K562 (cell line): ENCODE results near the gene C1GALT1C1. TPM values are rescaled to one million over a fixed set of nuclear protein-coding genes. Genes with fewer than 3 reads are reported as not detected.

Source experiments
- ATAC-seq: fragments of 200-7000 bp; cut with Tn5 transposase; 3 replicates; pipeline ENCODE4 v1.9.1; 2020; ENCODE audit warnings: moderate library complexity
- BruUV-seq: library from RNA; stranded (reverse); fragments of 400-500 nt; replicated peaks from 2 replicates; lab custom pipeline; 2021; lab: Mats Ljungman, UMichigan
- CTCF ChIA-PET: fragments of 300-600 bp; formaldehyde crosslinking; extraction: SDS; loops from one replicate; lab custom pipeline; 2021; ENCODE audit warnings: low intra/inter-chr PET ratio; lab: Yijun Ruan, JAX
- POLR2A ChIA-PET: fragments of 300-600, 350-650 bp; sonication (Branson Sonifier 250); formaldehyde crosslinking; extraction: SDS; loops from one replicate; lab custom pipeline; 2021; ENCODE audit warnings: antibody characterized with exemption, inconsistent platforms; lab: Yijun Ruan, JAX
- DNase-seq, 4 experiments: peaks; one replicate each; pipeline versions ENCODE4 v3.0.0 to v3.0.0-alpha.2; 2011 to 2018; ENCODE audit warnings: low spot score in 3 of 4, mixed read lengths in 3 of 4; ENCODE audit errors: extremely low read depth in 1 of 4
- FAIRE-seq: peaks from 2 replicates; lab custom pipeline; 2011; peaks lifted over from hg19 to GRCh38; lab: Jason Lieb, UNC
- H2AFZ ChIP-seq: 2 replicates; pipeline ENCODE4 v1.6.0; 2011; ENCODE audit warnings: low read depth, low read length, control low read depth, inconsistent platforms
- H3K27ac ChIP-seq: fragments of 200-600 bp; 3 replicates; pipeline ENCODE4 v1.8.0; 2011; ENCODE audit warnings: low read depth, mild to moderate bottlenecking, control low read depth, inconsistent platforms, low read length, moderate library complexity, mixed read lengths; ENCODE audit errors: extremely low read depth
- H3K27me3 ChIP-seq, 2 experiments: fragments of 300-600 bp in 1 of 2; 2 replicates in 1 of 2; 3 replicates in 1 of 2; pipeline versions ENCODE4 v1.6.0 to v1.8.0; 2011; ENCODE audit warnings: inconsistent platforms in 2 of 2, low read length in 2 of 2, mild to moderate bottlenecking in 1 of 2, mixed read lengths in 1 of 2, moderate library complexity in 1 of 2; ENCODE audit not compliant: control insufficient read depth in 2 of 2, insufficient read depth in 2 of 2
- H3K36me3 ChIP-seq: fragments of 300-600 bp; 3 replicates; pipeline ENCODE4 v1.8.0; 2011; ENCODE audit warnings: mild to moderate bottlenecking, low read length, inconsistent platforms; ENCODE audit not compliant: control insufficient read depth, insufficient read depth
- H3K4me1 ChIP-seq, 2 experiments: fragments of 200-600 bp in 1 of 2; replicated peaks in 1 of 2; 2 replicates in 1 of 2; 3 replicates in 1 of 2; pipeline versions ENCODE4 v1.5.1 to v1.8.0; 2011; ENCODE audit warnings: inconsistent platforms in 2 of 2, low read length in 2 of 2, mild to moderate bottlenecking in 1 of 2, mixed read lengths in 1 of 2, moderate library complexity in 1 of 2; ENCODE audit not compliant: control insufficient read depth in 2 of 2, insufficient read depth in 2 of 2
- H3K4me2 ChIP-seq: 2 replicates; pipeline ENCODE4 v1.6.1; 2011; ENCODE audit warnings: low read length, control low read depth, inconsistent platforms, mixed read lengths; ENCODE audit not compliant: insufficient read depth
- H3K4me3 ChIP-seq: fragments of 200-600 bp; sonication (generic), shearing (Covaris generic); 2 replicates; pipeline ENCODE4 v1.5.1; 2016; ENCODE audit warnings: control low read depth, inconsistent platforms
- H3K79me2 ChIP-seq: fragments of 200-600 bp; 3 replicates; pipeline ENCODE4 v1.8.0; 2011; ENCODE audit warnings: low read length, inconsistent platforms; ENCODE audit not compliant: control insufficient read depth, insufficient read depth
- H3K9ac ChIP-seq, 2 experiments: 2 replicates each; pipeline versions ENCODE4 v1.6.0 to v1.6.1; 2011; ENCODE audit warnings: low read depth in 2 of 2, low read length in 2 of 2, control low read depth in 1 of 2, inconsistent platforms in 1 of 2, mild to moderate bottlenecking in 1 of 2, mixed read lengths in 1 of 2; ENCODE audit not compliant: insufficient read depth in 1 of 2
- H3K9me1 ChIP-seq: one replicate; pipeline ENCODE4 v1.6.0; 2011; ENCODE audit warnings: inconsistent platforms, mild to moderate bottlenecking, low read length, moderate library complexity; ENCODE audit not compliant: control insufficient read depth, insufficient read depth
- H3K9me3 ChIP-seq: replicated peaks from 2 replicates; pipeline ENCODE4 v1.5.1; 2011; ENCODE audit warnings: low read depth, low read length, inconsistent platforms; ENCODE audit not compliant: control insufficient read depth, insufficient read depth
- H4K20me1 ChIP-seq: replicated peaks from 2 replicates; pipeline ENCODE4 v1.6.1; 2011; ENCODE audit warnings: low read length, inconsistent platforms, mixed read lengths; ENCODE audit not compliant: control insufficient read depth, insufficient read depth
- JUN ChIP-seq, 2 experiments: sonication (generic) in 1 of 2; formaldehyde crosslinking in 1 of 2; IDR thresholded peaks; 2 replicates each; pipeline versions ENCODE4 v1.6.1 to v1.8.0; 2012 to 2022; ENCODE audit warnings: borderline replicate concordance in 2 of 2, mild to moderate bottlenecking in 2 of 2, improper control_type of control experiment in 1 of 2, low read depth in 1 of 2, low read length in 1 of 2, missing genetic modification reagents in 1 of 2
- MED1 ChIP-seq: sonication (generic); formaldehyde crosslinking; IDR thresholded peaks from 2 replicates; pipeline ENCODE4 v1.8.1; 2023; ENCODE audit warnings: missing genetic modification reagents, borderline replicate concordance
- NR3C1 ChIP-seq: sonication (generic); formaldehyde crosslinking; IDR thresholded peaks from 2 replicates; pipeline ENCODE4 v1.8.1; 2022; ENCODE audit warnings: missing genetic modification reagents
- RCOR1 ChIP-seq, 2 experiments: IDR thresholded peaks; 2 replicates each; pipeline ENCODE4 v1.6.1; 2012; ENCODE audit warnings: low read depth in 2 of 2, low read length in 2 of 2, borderline replicate concordance in 1 of 2, improper control_type of control experiment in 1 of 2
- SMAD3 ChIP-seq: fragments of 450-650 bp; formaldehyde crosslinking; conservative IDR thresholded peaks from 2 replicates; pipeline ENCODE4 v1.4.0; 2020; ENCODE audit warnings: mild to moderate bottlenecking
- SMARCA4 ChIP-seq: fragments of 450-650 bp; IDR thresholded peaks from 2 replicates; pipeline ENCODE4 v1.6.1; 2016
- ZNF212 ChIP-seq: fragments of 450-650 bp; formaldehyde crosslinking; IDR thresholded peaks from 2 replicates; pipeline ENCODE4 v1.4.0; 2020; ENCODE audit warnings: mild to moderate bottlenecking
- ZNF324 ChIP-seq: fragments of 250-450 bp; sonication (Bioruptor Pico); IDR thresholded peaks from 2 replicates; pipeline ENCODE4 v1.4.0; 2020; ENCODE audit warnings: mild to moderate bottlenecking
- ZNF57 ChIP-seq: fragments of 450-650 bp; formaldehyde crosslinking; IDR thresholded peaks from 2 replicates; pipeline ENCODE4 v1.4.0; 2020; ENCODE audit warnings: mild to moderate bottlenecking, moderate library complexity
- WGBS: fragments of 100-300 bp; shearing (Covaris generic); methylation state at CpG from one replicate; pipeline ENCODE4 v1.1.6; 2016; ENCODE audit warnings: low coverage, mixed read lengths; ENCODE audit not compliant: insufficient coverage; ENCODE audit errors: missing lambda C conversion rate; 5-methylcytosine and 5-hydroxymethylcytosine counted together
- in situ Hi-C: fragments of 300-500 bp; cut with MboI; formaldehyde crosslinking; loops from 4 replicates; pipeline ENCODE4 v1.15.0; 2018; ENCODE audit warnings: inconsistent platforms, mixed read lengths
- intact Hi-C: fragments of 100-400 bp; cut with micrococcal nuclease; formaldehyde crosslinking; loops from 2 replicates; pipeline ENCODE4 v1.14.2; 2022
- polyA plus RNA-seq, 8 experiments: library from polyadenylated mRNA; depleted of rRNA in 4 of 8; stranded (reverse) in 5 of 8; unstranded in 3 of 8; fragments of >200 nt; fragmentation: Nextera tagmentation in 2 of 8; fragmentation: Illumina TruSeq in 1 of 8; extraction: Ambion mirVana in 2 of 8; extraction: Trizol in 1 of 8; gene quantifications; 2 replicates each; pipeline versions ENCODE4 v1.2.1 to v1.2.3, GENCODE V29; 2011 to 2014; ENCODE audit warnings: inconsistent platforms in 1 of 8, missing spikeins in 1 of 8
- total RNA-seq, 7 experiments: library from RNA; depleted of rRNA in 6 of 7; stranded (reverse); fragments of >200 nt in 6 of 7; fragmentation: Illumina TruSeq in 2 of 7; extraction: Trizol in 2 of 7; gene quantifications; 2 replicates each; pipeline versions ENCODE4 v1.2.1 to v1.2.3, GENCODE V29; 2011 to 2021; ENCODE audit warnings: low replicate concordance in 1 of 7
- TF ChIP-seq, protein P1 (sequence below): fragments of 250-450 bp; sonication (Bioruptor Pico); IDR thresholded peaks from 2 replicates; pipeline ENCODE4 v1.4.0; 2020

Gene C1GALT1C1
- total and polyA plus RNA-seq, 9 of the 15 experiments (the other 6 are each of a cell fraction or from before 2014, with no cell fraction given): 9.6 to 49.4 (median 17.1) TPM

DNA sequence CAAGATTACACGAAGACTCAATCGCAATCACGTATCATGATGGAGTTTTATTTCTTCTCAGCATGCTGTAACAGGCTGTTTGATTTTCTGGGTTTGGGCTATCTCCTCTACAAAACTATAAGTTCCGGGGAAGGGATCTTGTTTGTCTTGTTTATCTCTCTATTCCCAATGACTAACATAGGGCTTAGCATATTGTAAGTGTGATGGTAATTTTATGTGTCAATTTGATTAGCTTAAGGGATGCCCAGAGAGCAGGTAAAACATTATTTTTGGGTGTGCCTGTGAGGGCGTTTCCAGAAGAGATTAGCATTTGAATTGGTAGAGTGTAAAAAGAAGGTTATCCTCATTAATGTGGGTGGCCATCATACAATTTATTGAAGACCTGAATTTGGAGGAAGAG lies 32.8 kb upstream of the C1GALT1C1 start:
- no peak for FAIRE-seq
- Histone ChIP-seq H3K4me3 (no peak overlapping the region), H3K79me2 (no peaks in the 10 kb centered on the region), H3K27me3 (no peaks in the 10 kb centered on the region), H3K27ac (no peak overlapping the region), H3K9me3 (no peaks in the 10 kb centered on the region), H3K4me2 (no peak overlapping the region), H3K9ac (no peak overlapping the region), H3K4me1 (no peaks in the 10 kb centered on the region), H3K36me3 (no peaks in the 10 kb centered on the region), H2AFZ (peak overlapping the region; percentile 23; the same call in 1 of the 2 replicates), H3K9me1 (no peaks in the 10 kb centered on the region), H4K20me1 (no peaks in the 10 kb centered on the region)
- in situ Hi-C loops (loop anchor here (5.0 kb wide), 1 partner anchor 150 kb away; no protein-coding TSS in a partner anchor), intact Hi-C loops (no loop called here)
- POLR2A ChIA-PET: no interaction called here
- DNase-seq: no peak
- no peak for TF ChIP-seq ZNF212 (CRISPR knock-in tag)
- no peak for TF ChIP-seq SMARCA4
- TF ChIP-seq MED1 (CRISPR knock-in tag): no peak
- TF ChIP-seq SMAD3: no peak
- no peak for TF ChIP-seq RCOR1 (IDR thresholded peaks at IDR 0.05; ENCODE audit: borderline replicate concordance in 1 of 2, low read depth in 2 of 2, low read length in 2 of 2)
- TF ChIP-seq JUN (IDR thresholded peaks at IDR 0.05; ENCODE audit: borderline replicate concordance, low read depth, low read length): no peak
- TF ChIP-seq JUN (CRISPR knock-in tag; IDR thresholded peaks at IDR 0.05; ENCODE audit: borderline replicate concordance): no peak
- TF ChIP-seq, protein P1, sequence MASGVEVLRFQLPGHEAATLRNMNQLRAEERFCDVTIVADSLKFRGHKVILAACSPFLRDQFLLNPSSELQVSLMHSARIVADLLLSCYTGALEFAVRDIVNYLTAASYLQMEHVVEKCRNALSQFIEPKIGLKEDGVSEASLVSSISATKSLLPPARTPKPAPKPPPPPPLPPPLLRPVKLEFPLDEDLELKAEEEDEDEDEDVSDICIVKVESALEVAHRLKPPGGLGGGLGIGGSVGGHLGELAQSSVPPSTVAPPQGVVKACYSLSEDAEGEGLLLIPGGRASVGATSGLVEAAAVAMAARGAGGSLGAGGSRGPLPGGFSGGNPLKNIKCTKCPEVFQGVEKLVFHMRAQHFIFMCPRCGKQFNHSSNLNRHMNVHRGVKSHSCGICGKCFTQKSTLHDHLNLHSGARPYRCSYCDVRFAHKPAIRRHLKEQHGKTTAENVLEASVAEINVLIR (CRISPR knock-in tag): no peak
- TF ChIP-seq ZNF57 (CRISPR knock-in tag): no peak
- no peak for TF ChIP-seq NR3C1
- no peak for TF ChIP-seq ZNF324 (CRISPR knock-in tag)
- CTCF ChIA-PET: interaction anchor here (3.2 kb wide), 1 partner anchor 164 kb away, joined by 18 read pairs; no protein-coding TSS in a partner anchor
- ATAC-seq: no peak
- BruUV-seq: no TSS peak
- WGBS: 31% methylated on average over 5 of the region's 5 CpGs
